ENCODE measurements around the gene NRXN3.

NRXN3 gene

GRCh38 chr14:79732911-79733655, 1562.9 kb downstream of the NRXN3 start:
- in situ Hi-C loops (cut with MboI; ENCODE audit: low sequenced_read_pairs, unreplicated experiment), result no loop called here
- DNase-seq (ENCODE audit: low spot score), result no peak
- TF ChIP-seq CTCF (IDR thresholded peaks at IDR 0.05; ENCODE audit: borderline replicate concordance, control extremely low read depth, extremely low read depth, insufficient read depth, missing control alignments), result no peak

GRCh38 chr14:79734151-79734550, 1564.0 kb downstream of the NRXN3 start:
- in situ Hi-C loops (cut with MboI; ENCODE audit: low sequenced_read_pairs, unreplicated experiment), result no loop called here
- no peak for DNase-seq (ENCODE audit: low spot score)
- no peak for TF ChIP-seq CTCF (IDR thresholded peaks at IDR 0.05; ENCODE audit: borderline replicate concordance, control extremely low read depth, extremely low read depth, insufficient read depth, missing control alignments)

GRCh38 chr14:79734656-79735055, 1564.5 kb downstream of the NRXN3 start:
- in situ Hi-C loops (cut with MboI; ENCODE audit: low sequenced_read_pairs, unreplicated experiment), result no loop called here
- TF ChIP-seq CTCF (IDR thresholded peaks at IDR 0.05; ENCODE audit: borderline replicate concordance, control extremely low read depth, extremely low read depth, insufficient read depth, missing control alignments), result no peak
- no peak for DNase-seq (ENCODE audit: low spot score)

DNA sequence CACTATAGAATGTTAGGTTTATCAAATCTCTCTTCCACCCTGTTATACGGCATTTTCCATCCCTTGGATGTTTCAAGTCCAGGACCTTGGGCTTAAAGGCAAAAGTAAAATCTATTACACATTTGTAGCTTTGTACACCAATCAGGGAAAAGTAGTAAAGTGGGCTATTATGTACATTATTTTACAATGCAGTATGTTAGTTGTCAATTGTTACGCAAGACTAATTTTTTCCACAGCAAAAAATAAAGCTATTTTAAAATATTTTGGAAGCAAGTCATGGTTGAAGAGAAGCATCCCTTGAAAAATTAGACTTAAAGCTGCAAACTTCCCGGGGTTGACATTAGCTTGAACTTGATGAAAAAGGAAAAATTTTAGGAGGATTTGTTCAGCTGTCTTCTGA, 1564.9 kb downstream of the NRXN3 start:
- no peak for TF ChIP-seq CTCF (IDR thresholded peaks at IDR 0.05; ENCODE audit: borderline replicate concordance, control extremely low read depth, extremely low read depth, insufficient read depth, missing control alignments)
- in situ Hi-C loops (cut with MboI; ENCODE audit: low sequenced_read_pairs, unreplicated experiment), result no loop called here
- no peak for DNase-seq (ENCODE audit: low spot score)

DNA sequence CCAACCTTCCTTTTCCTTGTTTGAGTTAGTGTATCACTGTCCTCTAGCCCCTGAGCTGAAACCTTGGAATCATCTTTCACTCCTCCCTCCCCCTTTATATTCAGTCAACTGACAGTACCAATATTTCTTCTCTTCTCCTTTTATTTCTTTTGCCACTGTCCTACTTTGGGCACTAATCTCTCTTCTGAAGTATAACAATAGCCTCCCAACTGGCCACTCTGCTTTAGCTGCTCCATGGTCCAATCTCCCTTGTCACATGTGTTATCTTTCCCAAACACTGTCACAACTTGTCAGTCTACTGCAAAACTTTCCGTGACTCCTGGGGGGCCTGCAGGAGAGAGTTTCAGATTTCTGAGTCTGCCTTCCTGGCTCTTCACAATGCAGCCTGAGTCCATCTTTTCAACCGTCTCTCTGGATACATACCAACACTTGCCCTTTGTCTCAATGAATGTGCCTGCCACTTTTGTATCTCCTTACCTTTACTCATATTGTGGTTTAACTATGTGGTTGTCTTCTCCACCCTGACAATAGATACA, 1570.0 kb downstream of the NRXN3 start:
- in situ Hi-C loops (cut with MboI; ENCODE audit: low sequenced_read_pairs, unreplicated experiment), result no loop called here
- DNase-seq (ENCODE audit: low spot score), result no peak
- TF ChIP-seq CTCF (IDR thresholded peaks at IDR 0.05; ENCODE audit: borderline replicate concordance, control extremely low read depth, extremely low read depth, insufficient read depth, missing control alignments), result no peak

- DNase-seq (ENCODE audit: low spot score), result no peak
- no peak for TF ChIP-seq CTCF (IDR thresholded peaks at IDR 0.05; ENCODE audit: borderline replicate concordance, control extremely low read depth, extremely low read depth, insufficient read depth, missing control alignments)
- in situ Hi-C loops (cut with MboI; ENCODE audit: low sequenced_read_pairs, unreplicated experiment), result no loop called here
Measured at GRCh38 chr14:79742142-79742541, 1572.0 kb downstream of the NRXN3 start.
